GM19455 (cell line): ENCODE results near the gene COMMD9.
"Not testable (repeated sequence)": the region's sequence is repeated elsewhere in the genome, so short reads cannot be mapped to it uniquely, and the experiment has no call there.

ENCODE experiments used
- ATAC-seq: cut with Tn5 transposase; IDR thresholded peaks from one replicate; pipeline ENCODE4 v1.9.1; 2021; ENCODE audit not compliant: unreplicated experiment

COMMD9 gene

GRCh38 chr11:36289226-36289852, at the start of gene COMMD9:
Gene COMMD9, minus strand, starts transcription at chr11:36289424. Its CDS starts 12 bp downstream, at chr11:36289412.
- ATAC-seq = peak; percentile 99

GRCh38 chr11:36333897-36334296, 44.7 kb upstream of the COMMD9 start:
- no peak for ATAC-seq

GRCh38 chr11:36333468-36333867, 44.2 kb upstream of the COMMD9 start:
- no peak for ATAC-seq

- ATAC-seq = no peak
Observed at GRCh38 chr11:36330411-36330810, 41.2 kb upstream of the COMMD9 start.

- no peak for ATAC-seq
Observed at GRCh38 chr11:36328966-36329673, 39.9 kb upstream of the COMMD9 start.

- peak; percentile 53 for ATAC-seq
Observed at GRCh38 chr11:36326524-36327419, 37.5 kb upstream of the COMMD9 start.

- ATAC-seq = not testable (repeated sequence)
Observed at GRCh38 chr11:36325403-36325802, 36.2 kb upstream of the COMMD9 start.

GRCh38 chr11:36324956-36325355, 35.7 kb upstream of the COMMD9 start:
- not testable (repeated sequence) for ATAC-seq

- no peak for ATAC-seq
Observed at GRCh38 chr11:36317992-36318391, 28.8 kb upstream of the COMMD9 start.

GRCh38 chr11:36316049-36316448, 26.8 kb upstream of the COMMD9 start:
- ATAC-seq = no peak

GRCh38 chr11:36314434-36314767, 25.2 kb upstream of the COMMD9 start:
- ATAC-seq = no peak

GRCh38 chr11:36313750-36314433, 24.7 kb upstream of the COMMD9 start:
- no peak for ATAC-seq

GRCh38 chr11:36312611-36313472, 23.6 kb upstream of the COMMD9 start:
- no peak for ATAC-seq

- no peak for ATAC-seq
Observed at GRCh38 chr11:36311926-36312595, 22.8 kb upstream of the COMMD9 start.

GRCh38 chr11:36309779-36310178, 20.6 kb upstream of the COMMD9 start:
- no peak for ATAC-seq

GRCh38 chr11:36308577-36308976, 19.4 kb upstream of the COMMD9 start:
- ATAC-seq = no peak

- ATAC-seq = no peak
Observed at GRCh38 chr11:36306888-36307287, 17.7 kb upstream of the COMMD9 start.

GRCh38 chr11:36305047-36305446, 15.8 kb upstream of the COMMD9 start:
- no peak for ATAC-seq

- ATAC-seq = no peak
Observed at GRCh38 chr11:36304351-36304750, 15.1 kb upstream of the COMMD9 start.

GRCh38 chr11:36300650-36301049, 11.4 kb upstream of the COMMD9 start:
- no peak for ATAC-seq
